Hypothalamus (tissue), 51 donors: ENCODE measurements around the gene C12orf57.

ENCODE experiments used
- DNase-seq, 51 donors: peaks; one replicate each; lab custom pipeline; 2025; lab: John Stamatoyannopoulos, UW

The C12orf57 gene

GRCh38 chr12:6962285-6963015, 18.6 kb downstream of the C12orf57 start:
- no peak for DNase-seq

GRCh38 chr12:6963016-6963731, 19.4 kb downstream of the C12orf57 start:
- no peak for DNase-seq

GRCh38 chr12:6963791-6964413, 20.1 kb downstream of the C12orf57 start:
- DNase-seq = no peak

GRCh38 chr12:6964605-6965025, 20.8 kb downstream of the C12orf57 start:
- no peak for DNase-seq

- peak in 47 of 51 donors; percentile 15 to 85 (median 64) for DNase-seq
Observed at GRCh38 chr12:6965026-6965661, 21.3 kb downstream of the C12orf57 start.

GRCh38 chr12:6965714-6966113, 21.9 kb downstream of the C12orf57 start:
- no peak for DNase-seq

GRCh38 chr12:6966351-6966750, 22.5 kb downstream of the C12orf57 start:
- DNase-seq = no peak

GRCh38 chr12:6967651-6968100, 23.9 kb downstream of the C12orf57 start:
- DNase-seq = no peak

GRCh38 chr12:6968426-6968825, 24.6 kb downstream of the C12orf57 start:
- DNase-seq = no peak

GRCh38 chr12:6970096-6970527, 26.3 kb downstream of the C12orf57 start:
- DNase-seq = no peak

- no peak for DNase-seq
Observed at GRCh38 chr12:6974180-6974579, 30.4 kb downstream of the C12orf57 start.

- no peak for DNase-seq
Observed at GRCh38 chr12:6975297-6976032, 31.6 kb downstream of the C12orf57 start.

GRCh38 chr12:6977653-6978052, 33.8 kb downstream of the C12orf57 start:
- DNase-seq = no peak

- DNase-seq = no peak
Observed at GRCh38 chr12:6978188-6978587, 34.4 kb downstream of the C12orf57 start.

- no peak for DNase-seq
Observed at GRCh38 chr12:6978611-6979011, 34.8 kb downstream of the C12orf57 start.

GRCh38 chr12:6979021-6979420, 35.2 kb downstream of the C12orf57 start:
- DNase-seq = no peak

- DNase-seq = no peak
Observed at GRCh38 chr12:6979453-6979852, 35.6 kb downstream of the C12orf57 start.

GRCh38 chr12:6980075-6980474, 36.3 kb downstream of the C12orf57 start:
- DNase-seq = no peak

- no peak for DNase-seq
Observed at GRCh38 chr12:6980740-6981139, 36.9 kb downstream of the C12orf57 start.
